NCI-H1417 (cell line): ENCODE measurements around the gene CFAP299.

Source experiments
- DNase-seq, 3 experiments: peaks; one replicate each; lab custom pipeline; 2025; lab: John Stamatoyannopoulos, UW

CFAP299 gene

DNA sequence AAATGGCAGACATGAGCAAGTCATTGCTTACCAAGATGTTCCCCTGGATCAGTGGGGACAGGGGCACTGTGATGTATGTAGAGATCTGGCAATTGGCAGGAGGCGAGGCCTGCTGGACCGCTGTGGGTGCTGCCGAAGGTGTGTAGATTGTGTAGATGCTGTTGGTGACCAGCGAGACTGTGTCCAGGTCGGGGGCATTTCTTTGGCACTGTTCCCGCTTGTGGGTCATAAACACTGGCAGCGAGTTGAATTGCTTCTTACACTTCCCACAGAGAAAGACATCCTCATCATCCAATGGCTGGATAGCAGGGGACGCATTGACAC, 52.7 kb downstream of the CFAP299 start:
- no peak for DNase-seq

DNA sequence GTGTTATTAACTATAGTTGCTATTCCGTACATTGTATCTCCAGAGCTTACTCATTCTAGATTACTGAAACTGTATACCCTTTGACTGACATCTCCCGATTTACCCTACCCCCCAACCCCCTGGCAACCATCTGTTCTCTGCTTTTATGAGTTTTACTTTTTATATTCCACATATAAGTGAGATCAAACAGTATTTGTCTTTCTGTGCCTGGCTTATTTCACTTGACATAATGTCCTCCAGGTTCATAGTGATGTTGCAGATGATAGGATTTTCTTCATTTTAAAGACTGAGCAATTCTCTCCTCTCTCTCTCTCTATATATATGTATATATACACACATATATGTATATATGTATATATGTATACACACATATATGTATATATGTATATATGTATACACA, 54.6 kb downstream of the CFAP299 start:
- DNase-seq: no peak

DNA sequence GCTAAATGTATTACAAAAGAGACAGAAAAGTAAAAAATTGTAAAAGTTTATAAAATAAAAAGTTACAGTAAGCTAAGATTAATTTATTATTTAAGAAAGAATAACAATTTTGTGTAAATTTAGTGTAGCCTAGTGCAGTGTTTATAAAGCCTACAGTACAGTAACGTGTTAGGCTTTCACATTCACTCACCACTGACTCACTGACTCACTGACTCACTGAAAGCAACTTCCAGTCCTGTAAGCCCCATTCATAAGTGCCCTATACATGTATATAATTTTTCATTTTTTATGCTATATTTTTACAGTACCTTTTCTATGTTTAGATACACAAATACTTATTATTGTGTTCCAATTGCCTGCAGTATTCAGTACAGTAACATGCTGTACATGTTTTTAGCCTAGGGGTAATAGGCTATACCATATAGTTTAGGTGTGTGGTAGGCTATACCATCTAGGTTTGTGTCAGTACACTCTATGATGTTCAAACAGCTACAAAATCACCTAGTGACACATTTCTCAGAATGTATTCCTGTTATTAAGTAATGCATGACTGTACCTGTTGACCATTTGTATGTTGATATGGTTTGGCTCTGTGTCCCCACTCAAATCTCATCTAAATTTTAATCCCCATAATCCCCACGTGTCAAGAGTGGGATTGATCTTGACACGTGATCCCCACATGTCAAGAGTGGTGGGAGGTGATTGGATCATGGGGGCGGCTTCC, 57.9 kb downstream of the CFAP299 start:
- DNase-seq: no peak

DNA sequence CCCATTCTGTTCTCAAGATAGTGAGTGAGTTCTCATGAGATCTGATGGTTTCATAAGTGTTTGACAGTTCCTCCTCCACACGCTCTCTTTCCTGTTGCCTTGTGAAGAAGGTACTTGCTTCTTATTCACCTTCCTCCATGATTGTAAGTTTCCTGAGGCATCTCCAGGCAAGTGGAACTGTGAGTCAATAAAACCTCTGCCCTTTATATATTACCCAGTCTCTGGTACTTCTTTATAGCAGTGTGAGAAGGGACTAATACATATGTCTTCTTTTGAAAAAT, 58.4 kb downstream of the CFAP299 start:
- no peak for DNase-seq

DNA sequence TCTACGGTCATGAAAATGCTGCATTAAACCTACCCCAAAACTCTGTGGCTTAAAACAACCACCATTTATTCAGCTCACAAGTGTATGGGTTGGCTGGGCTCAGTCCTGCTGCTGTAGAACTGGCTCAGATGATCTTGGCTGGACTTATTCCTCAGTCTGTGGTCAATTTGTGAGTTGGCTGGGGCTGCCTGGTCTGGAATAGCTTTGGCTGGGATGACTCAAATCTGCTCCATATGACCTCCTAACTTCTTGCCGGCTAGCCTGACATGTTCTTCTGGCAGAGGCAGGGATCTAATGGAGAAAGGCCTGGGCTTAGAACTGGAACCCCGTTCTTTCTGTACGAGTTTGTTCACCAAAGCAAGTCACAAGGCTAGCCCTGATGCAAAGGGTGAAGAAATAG, 71.7 kb downstream of the CFAP299 start:
- DNase-seq: no peak

DNA sequence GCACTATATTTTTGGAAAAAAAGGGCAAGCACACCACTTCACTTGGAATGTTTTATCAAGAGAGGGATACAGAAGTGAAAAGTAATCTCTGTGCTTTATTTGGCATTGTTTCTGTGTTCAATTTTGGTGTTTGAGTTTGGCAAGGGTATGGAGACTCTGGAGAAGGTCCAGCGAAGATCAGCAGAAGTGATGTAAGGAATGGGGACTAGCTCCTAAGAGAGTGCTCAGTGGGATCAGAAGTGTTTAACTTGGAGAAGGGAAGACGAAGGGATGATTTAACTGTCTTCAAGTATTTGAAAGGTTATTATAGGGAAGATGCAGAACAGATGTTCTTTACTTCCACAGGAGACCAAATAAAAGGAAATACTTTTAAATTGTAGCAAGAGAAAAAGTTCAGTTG, 74.3 kb downstream of the CFAP299 start:
- no peak for DNase-seq

DNA sequence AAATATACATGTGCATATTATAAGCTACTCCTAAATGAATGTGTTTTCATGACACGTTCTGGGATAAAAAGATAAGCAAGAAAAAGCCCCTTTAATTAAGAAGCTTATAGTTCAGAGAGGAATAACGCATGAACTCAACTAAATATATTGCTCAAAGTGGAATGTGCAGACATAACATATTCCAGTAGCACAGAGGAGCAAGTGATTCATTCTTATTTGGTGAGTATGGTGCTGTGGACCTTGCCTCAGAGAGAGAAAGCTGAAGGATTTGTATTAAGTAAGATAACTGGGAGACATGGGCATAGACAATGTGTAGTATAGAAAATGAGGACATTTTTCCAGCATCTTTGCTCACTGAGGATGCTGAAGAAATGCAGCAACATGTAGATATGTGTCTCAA, 76.8 kb downstream of the CFAP299 start:
- no peak for DNase-seq

DNA sequence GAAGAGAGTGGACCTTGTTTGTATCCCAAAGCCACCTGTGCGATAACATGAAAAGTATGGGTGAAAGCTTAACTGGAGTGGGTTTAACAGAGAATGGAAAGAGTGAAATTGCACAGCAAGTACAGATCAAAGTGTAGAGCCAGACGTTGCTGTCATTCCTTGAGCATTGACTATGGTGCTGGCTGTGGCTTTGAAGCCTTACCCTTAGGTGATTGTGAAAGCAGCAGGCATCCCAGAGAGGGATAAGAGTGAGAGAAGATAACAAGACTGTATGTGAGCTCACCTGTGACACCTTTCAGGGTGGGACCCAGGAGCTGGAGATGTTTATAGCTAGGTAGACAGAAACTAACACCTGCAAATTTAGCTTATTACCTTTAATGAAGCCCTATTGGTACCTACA, 77.6 kb downstream of the CFAP299 start:
- no peak for DNase-seq

DNA sequence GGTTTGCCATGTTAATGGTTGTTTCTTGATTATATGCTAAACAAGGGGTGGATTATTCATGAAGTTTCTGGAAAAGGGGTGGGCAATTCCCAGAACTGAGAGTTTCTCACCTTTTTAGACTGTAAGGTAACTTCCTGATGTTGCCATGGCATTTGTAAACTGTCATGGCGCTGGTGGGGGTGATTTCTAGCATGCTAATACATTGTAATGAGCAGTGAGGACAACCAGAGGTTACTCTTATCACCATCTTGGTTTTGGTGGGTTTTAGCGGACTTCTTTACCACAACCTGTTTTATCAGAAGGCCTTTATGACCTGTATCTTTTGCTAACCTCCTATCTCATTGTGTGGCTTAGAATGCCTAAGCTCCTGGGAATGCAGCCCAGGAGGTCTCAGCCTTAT, 81.5 kb downstream of the CFAP299 start:
- no peak for DNase-seq

DNA sequence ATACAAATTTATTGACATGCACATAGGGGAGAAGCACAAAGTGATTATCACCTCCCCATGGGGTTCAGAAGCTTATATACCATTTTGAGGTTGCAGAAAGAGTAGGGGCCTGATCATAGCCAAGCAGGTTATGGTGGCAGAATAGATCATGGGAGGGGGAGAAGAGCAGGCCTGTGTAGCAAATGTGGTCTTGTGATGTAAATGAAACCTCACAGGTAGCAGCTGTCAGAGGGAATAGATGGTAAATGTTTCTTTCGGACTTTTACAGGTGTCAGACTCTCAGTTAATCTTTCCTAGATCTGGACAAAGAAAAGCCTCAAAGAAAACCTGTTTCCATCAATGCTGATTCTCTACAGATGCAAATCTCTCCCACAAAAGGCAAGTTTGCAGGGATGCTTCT, 84.4 kb downstream of the CFAP299 start:
- no peak for DNase-seq

DNA sequence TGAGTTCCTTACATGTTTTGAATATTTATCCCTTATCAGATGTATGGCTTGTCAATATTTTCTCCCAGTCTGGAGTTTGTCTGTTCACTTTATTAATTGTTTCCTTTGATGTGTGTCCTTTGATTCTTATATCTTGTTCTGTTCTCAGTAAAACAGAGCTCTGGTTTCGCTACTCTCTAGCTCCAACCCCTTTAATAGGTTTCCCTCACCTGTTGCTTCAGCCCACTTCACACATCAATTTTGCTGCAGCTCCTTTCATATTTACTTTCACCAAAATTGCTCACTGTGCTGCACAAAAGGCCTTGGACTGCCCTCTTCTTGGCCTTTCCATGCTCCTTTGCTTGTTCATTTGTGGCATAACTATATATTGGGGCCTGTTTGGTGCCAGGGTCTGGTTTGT, 85.1 kb downstream of the CFAP299 start:
- peak in 2 of 3 experiments; percentile 6 to 20 for DNase-seq

DNA sequence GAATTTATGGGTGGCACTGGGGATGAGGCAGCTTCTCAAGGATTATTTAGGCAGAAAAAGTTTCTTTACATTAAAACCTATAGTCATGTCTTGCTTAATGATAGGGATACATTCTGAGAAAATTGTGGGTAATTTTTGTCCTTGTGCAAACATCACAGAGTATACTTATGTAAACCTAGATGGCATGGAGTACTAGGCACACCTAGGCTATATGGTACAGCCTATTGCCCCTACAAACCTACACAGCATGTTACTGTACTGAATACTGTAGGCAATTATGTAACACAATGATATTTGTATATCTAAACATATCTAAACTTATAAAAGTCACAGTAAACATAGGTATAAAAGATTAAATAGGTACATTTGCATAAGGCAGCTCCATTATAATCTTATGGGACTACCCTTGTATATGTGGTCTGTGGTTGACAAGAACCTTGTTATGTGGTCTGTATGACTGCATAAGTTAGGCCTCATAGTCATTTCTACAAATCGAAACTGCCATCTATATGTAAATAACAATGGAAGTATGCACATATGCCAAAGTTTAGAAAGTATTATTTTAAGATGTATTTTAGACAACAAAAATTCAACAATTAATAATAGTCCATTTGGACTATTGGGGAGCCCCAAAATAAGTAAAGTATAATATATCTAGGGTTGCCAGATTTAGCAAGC, 87.3 kb downstream of the CFAP299 start:
- peak in 1 of 3 experiments; percentile 14 for DNase-seq

DNA sequence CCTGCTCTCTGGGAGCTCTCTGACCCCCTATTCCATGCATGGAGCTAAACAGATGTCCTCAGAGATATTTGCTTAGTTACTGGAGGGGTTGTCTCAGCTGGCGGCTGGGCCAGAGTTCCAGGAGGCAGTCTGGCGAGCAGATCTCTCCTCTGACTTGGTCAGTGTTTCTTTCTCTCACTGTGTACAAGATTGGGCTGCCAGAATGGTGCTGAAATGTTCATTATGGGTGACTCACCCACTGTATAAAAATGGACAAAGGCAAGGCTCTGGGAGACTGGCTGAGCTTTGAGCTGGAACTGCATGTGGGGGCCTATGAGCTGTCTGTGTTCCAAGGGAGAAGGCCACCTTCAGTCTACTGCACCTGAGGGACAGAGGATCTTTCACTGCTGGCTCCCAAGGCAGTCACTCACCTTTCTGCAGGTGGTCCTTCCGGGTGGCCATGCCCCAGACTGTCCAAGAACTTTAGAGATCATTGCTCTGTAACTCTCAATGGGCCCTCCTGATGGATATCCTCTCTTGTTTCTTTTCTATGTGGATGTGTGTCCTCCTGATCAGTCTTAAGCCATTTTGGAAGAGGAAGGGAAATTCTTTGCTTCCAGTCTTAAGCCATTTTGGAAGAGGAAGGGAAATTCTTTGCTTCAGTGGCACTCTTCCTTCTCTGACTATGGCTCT, 88.2 kb downstream of the CFAP299 start:
- no peak for DNase-seq

DNA sequence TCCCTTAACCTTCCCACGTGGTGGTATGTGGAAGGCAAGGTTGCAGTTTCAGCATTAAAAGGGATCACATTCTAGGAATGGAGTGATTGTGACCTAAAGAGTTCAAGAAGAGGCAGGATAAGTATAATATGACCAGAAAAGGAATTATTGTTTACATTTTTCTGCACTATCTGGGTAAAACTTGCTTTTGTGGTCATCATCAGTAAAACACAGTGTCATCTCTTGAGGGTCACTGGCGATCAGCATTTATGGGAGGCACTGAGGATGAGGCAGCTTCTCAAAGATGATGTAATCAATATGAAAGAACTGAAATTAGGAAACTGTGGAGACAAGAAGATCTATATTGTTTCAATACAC, 88.7 kb downstream of the CFAP299 start:
- no peak for DNase-seq

DNA sequence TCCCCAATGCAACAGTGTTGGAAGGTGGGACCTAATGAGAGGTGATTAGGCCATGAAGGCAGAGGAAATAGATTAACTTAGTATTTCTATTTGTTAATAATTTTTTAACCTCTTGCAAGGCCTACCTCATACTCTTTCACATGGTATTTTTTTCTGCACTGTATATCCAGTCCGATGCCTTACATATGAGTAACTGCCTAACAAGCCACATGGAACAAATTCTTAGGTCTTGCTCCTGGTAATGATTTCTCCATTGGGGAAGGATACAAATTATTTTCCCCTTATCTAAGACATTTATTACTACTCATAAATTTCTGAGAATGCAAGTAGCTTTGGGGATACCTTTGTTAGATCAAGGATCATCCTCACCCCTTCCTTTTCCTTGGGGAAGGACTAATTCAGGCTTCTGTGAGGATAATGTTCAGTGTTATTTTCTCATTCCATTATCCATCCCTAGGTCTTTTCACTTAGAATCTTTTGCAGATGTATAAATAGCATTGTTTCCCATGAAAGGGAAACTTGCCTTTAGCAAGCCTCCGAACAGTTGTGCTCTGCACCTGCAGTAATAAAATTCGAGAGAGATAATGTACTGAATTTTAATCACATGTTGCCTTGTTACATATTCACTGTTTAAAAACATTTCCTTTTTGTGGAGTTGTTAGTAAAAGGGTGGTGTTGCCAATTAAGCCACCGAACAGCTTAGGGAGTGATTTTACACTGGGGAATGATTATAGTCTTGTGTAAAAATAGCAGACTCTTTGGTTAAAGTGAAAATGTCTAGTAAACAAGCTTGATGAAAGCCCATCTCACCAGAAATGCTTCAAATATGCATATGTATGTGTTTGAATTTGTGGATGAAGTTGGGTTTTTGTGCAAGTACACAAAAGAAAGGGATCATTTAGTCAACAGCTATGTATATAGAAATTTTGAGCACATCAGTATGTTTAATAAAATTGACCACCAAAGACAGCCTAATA, 89.9 kb downstream of the CFAP299 start:
- peak in 1 of 3 experiments; percentile 48 for DNase-seq

DNA sequence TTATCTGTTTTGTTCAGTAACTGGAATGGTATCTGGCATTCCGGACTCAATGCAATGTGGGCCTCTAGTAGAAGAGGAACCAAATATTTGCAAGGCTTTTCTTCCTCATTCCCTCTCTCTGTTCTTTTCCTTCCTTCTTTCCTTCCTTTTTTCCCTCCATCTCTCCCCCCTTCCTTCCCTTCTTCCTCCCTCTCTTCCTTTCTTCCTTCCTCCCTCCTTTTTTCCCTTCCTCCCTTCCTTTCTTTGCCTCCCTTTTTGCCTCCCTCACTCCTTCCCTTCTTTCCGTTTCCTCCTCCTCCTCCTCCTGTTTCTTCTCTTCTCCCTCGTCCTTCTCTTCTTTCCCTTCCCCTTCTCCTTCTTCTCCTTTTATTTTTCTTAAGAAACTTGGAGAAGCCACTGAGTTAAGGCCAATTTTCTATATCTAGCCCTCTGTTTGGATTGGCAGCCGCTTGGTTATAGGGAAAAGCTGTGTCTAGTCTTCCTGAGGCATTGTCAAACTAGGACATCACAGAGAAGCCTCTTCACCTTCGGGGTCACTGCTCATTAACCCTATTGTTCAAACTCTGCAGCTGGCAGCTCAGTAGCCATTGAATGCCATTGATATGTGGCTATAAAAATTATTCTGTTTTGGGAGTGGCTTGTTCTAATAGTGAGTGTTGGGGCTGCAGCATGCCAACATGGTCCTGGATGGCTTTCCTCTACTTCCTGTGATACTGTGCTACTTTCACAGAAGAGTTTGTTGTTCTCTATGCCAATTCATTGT, 95.9 kb downstream of the CFAP299 start:
- no peak for DNase-seq

DNA sequence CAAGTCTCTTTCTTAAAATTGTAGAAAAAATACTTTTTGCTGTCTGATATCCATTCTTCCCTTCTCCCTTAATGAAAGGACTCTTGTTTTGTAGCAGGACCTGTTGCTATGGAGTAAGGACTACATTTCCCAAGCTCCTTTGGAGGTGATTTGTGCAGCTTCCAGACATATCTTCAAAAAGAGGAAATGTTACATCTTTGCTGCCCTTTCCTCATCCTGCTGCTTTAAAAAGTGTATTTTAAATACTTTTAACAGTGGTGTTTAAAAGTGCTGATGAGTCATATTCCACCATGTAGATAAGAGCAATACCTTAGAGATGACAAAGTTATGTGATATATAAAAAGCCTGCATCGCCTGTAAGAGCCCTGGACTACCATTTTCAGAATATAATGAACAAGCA, 98.7 kb downstream of the CFAP299 start:
- DNase-seq: no peak

DNA sequence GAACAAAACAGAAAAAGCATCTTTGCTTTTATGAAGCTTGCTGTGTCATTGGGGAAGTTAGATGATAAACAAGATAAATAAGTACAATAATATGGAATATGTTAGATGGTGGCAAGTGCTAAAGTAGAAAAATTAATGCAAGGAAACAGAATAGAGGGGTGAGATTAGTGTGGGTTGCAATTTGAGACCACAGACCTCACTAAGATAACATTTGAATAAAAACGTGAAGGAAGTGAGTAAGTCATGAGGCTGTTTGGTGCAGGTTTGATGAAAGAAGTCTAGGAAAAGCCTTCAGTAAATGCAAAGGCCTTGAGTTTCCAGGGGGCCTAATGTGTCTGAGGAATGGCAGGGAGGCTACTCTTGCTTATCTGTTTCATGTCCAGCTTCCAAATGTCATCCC, 102.5 kb downstream of the CFAP299 start:
- DNase-seq: no peak

DNA sequence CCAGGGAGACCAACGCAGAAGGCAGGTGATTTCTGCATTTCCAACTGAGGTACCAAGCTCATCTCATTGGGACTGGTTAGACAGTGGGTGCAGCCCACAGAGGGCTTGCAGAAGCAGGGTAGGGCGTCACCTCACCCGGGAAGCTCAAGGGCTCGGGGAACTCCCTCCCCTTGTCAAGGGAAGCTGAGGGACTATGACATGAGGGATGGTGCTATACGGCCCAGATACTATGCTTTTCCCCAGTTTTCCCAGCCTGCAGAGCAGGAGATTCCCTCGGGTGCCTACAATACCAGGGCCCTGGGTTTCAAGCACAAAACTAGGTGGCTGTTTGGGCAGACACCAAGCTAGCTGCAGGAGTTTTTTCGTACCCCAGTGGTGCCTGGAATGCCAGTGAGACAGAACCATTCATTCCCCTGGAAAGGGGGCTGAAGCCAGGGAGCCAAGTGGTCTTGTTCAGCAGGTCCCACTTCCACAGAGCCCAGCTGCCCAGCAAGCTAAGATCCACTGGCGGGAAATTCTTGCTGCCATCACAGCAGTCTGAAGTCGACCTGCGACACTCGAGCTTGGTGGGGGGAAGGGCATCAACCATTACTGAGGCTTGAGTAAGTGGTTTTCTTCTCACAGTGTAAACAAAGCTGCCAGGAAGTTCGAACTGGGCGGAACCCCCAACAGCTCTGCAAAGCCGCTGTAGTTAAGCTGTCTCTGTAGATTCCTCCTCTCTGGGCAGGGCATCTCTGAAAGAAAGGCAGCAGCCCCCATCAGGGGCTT, 103.9 kb downstream of the CFAP299 start:
- DNase-seq: peak in 1 of 3 experiments; percentile 35

DNA sequence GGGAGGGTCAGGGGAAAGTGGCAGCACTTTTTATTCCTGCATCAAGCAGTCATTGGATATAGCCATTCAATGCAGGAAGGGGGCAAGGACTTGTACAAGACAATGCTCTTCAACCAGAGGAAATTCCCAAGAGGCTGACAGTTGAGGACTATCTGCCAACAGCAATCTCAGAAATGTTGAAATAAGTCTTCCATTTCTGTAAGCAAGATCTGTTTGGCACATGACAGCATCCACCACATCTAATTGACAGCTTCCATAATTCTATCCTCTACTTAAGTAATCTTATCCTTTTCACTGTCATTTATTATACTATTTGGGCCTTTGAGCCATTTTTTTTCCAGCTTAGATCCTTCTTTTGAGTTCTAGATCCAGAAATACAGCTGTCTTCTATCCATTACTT, 110.7 kb downstream of the CFAP299 start:
- no peak for DNase-seq

DNA sequence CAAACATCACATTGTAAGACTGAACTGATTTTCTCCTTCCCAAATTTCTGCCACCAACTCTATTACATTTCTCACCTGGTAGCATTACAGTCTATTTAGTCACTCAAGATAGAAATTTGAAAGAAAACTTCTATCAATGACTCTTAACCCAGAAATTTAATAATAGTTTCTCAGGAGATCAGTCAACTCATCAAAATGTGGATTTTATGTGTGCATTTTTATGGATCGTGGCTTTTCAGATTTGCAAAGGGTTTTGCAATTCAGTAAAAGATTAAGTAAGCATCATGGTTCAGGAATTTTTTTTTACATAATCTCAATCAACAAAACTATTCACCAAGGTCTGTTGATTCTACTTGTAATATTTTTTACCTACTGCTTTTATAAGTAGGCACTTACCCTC, 111.1 kb downstream of the CFAP299 start:
- no peak for DNase-seq
